GM19043 (cell line): ENCODE results near the gene SOX6.
"Not testable (repeated sequence)": the region's sequence is repeated elsewhere in the genome, so short reads cannot be mapped to it uniquely, and the experiment has no call there.

ENCODE experiments used
- ATAC-seq: cut with Tn5 transposase; IDR thresholded peaks from one replicate; pipeline ENCODE4 v1.9.1; 2021; ENCODE audit warnings: low read depth; ENCODE audit not compliant: unreplicated experiment

SOX6 gene

DNA sequence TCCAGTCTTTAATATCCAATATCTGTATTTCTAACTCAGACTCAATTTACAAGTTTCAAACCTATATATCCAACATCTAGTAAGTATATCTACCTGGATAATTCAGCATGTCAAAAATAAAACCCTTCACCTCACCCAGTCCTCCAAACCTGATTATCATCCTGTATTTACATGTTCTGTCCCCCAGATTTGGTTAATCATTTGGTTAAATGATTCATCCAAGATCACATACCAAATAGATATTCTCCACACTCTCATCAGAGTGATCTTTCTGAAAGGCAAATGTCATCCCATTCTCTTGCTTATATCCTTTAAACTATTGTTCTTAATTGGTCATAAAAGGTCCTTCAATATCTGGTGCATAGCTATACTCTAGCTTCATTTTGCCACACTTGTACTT is 199.0 kb downstream of the SOX6 start:
- no peak for ATAC-seq

DNA sequence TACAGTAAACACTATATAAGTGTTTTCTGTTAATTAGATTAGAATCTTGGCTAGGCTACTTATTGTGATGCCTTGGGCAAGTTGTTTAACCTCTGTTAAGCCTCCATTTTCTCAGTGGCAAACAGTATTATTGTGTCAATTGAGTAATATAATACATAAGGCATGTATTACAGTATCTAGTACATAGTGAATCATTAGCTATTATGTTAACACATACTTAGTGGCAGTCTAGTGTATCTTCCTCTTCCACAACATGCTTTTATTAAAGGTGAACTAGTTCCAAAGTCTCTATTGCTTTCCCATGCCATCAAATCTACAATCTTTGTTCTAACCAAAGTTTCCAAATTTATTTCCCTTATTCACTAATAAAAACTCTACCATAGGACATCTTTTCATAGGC is 200.9 kb downstream of the SOX6 start:
- no peak for ATAC-seq

DNA sequence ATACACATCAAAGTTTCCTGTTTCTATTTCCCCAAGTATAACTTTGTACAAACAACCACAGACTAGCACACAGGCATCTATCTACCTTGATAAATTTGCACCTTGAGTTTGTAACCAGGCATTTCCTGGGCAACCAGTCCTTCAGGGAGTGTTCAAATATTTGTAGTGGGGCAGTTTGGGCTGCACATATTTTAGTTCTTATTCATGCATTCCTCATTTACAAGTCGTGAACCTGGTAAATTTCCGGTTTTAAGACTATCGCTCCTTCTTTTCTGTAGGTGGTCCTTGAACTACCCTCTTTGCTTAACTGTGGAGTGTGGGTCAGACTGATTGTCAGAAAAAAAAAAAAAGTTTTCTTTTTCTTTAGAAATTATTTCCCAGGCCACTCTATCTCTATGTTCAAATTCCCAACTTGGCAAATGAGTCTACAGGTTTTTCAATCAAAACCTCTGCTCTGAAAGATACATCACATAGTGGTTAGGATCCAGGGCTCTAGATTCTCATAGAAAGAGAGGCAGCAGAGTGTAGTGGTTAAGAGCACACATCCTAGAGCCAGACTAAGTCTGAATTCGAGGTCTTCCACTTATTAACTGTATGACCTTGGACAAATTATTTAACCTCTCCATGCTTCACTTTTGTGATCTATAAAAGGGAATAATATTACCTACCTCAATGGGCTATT is 201.5 kb downstream of the SOX6 start:
- ATAC-seq: no peak

GRCh38 chr11:16153951-16154350 is 202.4 kb downstream of the SOX6 start:
- ATAC-seq: no peak

DNA sequence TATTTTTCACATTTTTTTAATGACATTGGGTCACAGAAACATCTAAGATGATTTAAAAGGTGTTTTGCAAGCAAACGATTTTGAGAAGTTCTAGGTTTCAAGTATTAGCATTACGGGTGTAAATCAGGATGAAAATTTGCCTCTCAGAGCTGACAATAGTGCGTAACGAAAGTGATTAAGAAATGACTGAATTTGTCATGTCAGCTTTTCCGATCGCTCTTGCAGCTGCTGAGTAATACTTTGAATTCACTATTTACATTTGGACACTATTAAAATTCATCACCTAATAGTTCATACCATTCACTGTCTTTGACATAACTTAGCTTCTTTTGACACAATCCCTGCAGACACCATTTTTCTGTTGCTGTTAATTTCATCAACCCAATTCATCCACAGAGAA is 205.2 kb downstream of the SOX6 start:
- no peak for ATAC-seq

DNA sequence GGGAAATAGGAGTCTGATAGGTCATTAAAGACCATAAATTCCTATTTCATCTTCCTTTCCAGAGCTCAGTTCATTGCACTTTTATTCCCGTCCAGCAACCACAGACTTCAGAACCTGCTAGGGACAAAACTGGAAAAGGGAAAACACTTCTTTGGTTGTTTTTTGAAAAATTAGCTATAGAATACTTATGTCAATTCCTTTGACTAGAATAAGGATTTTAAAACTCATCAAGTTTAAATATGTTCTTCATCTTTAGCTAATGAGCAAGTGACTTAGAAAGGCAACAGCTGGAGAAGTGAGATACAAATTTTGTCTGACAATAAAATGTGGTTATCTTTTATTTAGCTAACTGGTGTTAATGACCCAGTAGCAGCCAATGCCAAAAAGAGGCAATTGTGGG is 206.9 kb downstream of the SOX6 start:
- ATAC-seq: no peak

GRCh38 chr11:16148301-16148931 is 207.9 kb downstream of the SOX6 start:
- ATAC-seq: no peak

DNA sequence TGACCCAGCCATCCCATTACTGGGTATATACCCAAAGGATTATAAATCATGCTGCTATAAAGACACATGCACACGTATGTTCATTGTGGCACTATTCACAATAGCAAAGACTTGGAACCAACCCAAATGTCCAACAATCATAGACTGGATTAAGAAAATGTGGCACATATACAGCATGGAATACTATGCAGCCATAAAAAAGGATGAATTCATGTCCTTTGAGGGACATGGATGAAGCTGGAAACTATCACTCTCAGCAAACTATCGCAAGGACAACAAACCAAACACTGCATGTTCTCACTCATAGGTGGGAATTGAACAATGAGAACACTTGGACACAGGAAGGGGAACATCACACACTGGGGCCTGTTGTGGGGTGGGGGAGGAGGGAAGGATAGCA is 209.4 kb downstream of the SOX6 start:
- not testable (repeated sequence) for ATAC-seq

- not testable (repeated sequence) for ATAC-seq
These were observed 214.7 kb downstream of the SOX6 start for GRCh38 chr11:16141614-16142013.

DNA sequence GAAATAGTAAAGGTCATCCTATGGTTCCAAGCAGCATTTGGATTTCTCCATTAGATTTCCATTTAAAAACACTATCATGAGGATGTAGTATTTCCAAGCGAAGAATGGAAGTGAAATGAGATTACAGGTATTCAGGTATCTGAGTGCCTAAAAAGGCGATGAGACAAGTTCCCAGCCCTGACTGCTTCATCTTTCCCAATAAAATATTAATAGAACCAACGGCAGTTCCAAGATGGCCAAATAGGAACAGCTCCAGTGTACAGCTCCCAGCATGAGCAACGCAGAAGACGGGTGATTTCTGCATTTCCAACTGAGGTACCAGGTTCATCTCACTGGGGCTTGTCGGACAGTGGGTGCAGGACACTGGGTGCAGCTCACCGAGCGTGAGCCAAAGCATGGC is 215.2 kb downstream of the SOX6 start:
- ATAC-seq: not testable (repeated sequence)

DNA sequence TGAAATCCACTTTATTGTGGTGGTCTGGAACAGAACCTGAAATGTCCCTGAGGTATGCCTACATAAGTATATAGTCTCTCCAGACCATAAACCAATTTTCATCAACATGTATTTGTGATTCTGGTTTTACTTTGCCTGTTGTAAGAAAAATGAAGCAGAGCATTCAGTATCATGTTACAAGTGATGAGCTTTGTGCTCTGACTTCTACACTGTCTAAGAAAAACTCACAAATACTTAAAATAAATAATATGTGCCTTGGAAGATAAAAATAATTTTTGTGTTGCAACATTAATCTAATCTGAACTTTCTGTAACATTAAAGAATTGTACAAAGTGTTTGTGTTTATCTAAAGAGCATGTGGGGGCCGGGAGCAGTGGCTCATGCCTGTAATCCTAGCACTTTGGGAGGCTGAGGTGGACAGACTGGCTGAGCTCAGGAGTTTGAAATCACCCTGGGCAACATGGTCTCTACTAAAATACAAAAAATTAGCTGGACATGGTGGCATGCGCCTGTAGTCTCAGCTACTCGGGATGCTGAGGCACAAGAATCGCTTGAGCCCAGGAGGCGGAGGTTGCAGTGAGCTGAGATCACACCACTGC is 219.5 kb downstream of the SOX6 start:
- no peak for ATAC-seq

DNA sequence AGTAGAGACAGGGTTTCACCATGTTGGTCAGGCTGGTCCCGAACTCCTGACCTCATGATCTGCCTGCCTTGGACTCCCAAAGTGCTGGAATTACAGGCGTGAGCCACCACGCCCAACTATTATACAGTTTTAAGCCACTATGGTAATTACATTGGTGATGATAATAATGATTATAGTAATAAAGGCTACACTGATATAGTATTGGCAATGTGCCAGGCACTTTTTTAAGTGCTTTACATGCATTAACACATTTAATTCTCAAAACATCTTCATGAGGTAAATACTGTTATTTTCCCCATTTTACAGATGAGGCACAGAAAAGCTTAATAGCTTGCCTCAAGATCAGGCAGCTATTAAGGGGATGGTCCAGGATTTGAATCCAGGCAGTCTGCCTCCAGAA is 222.5 kb downstream of the SOX6 start:
- ATAC-seq: no peak

- no peak for ATAC-seq
These were observed 228.6 kb downstream of the SOX6 start for GRCh38 chr11:16127732-16128131.

DNA sequence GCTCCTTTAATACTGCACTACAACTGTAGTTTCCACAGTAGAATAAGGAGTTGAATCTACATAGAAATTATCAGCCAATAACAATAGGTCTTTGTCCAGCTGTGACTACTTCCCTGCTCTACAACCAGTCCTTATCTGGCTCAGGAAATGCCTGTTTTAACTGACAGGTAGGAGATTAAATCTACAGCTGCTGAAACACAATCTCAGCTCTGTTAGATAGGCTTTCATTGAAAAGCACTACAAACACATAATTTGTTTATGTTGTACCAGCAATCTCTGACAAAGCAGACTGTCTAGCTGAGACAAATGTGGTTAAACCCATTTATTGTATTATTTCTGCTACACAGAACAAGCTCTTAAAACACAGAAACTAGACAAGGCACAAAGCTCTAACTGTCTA is 230.0 kb downstream of the SOX6 start:
- no peak for ATAC-seq

- no peak for ATAC-seq
These were observed 230.6 kb downstream of the SOX6 start for GRCh38 chr11:16125796-16126195.

DNA sequence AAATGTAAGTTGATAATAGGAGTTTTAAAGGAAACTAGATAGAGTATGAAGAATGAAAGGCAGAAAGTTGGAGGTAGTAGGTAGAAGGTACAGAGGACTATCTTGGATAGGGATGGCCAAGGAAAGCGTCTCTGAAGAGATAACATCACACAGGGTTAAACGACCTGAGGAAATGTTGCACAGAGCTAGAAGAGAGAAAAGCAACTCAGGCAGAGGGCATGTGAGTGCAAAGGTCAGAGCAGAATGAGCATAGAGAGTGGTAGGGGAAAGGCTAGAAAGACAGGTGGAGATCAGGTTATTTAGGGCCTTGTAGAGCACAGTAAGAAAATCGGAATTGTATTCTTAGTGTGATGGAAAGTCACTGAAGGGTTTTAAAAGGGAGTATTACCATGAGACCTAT is 232.0 kb downstream of the SOX6 start:
- no peak for ATAC-seq

DNA sequence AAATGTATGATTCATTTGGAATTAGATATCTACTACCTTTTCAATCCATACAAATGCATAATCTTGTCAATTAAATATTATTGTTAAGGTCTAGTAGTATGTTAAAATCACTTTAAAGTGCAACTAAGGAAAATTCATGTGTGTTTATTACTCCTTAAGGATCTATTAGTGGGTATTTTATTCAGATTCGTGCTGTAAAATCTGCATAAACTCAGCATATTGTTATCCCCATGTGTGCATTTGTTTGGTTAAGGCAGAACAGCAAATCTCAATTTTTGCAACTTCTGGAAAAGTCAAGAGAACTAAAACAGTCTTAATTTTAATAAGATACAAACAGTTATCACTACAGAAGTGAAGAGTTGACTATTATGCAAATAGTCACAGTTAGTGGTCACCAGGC is 234.5 kb downstream of the SOX6 start:
- ATAC-seq: no peak

GRCh38 chr11:16120008-16120407 is 236.3 kb downstream of the SOX6 start:
- ATAC-seq: no peak

GRCh38 chr11:16117989-16118756 is 238.2 kb downstream of the SOX6 start:
- no peak for ATAC-seq

DNA sequence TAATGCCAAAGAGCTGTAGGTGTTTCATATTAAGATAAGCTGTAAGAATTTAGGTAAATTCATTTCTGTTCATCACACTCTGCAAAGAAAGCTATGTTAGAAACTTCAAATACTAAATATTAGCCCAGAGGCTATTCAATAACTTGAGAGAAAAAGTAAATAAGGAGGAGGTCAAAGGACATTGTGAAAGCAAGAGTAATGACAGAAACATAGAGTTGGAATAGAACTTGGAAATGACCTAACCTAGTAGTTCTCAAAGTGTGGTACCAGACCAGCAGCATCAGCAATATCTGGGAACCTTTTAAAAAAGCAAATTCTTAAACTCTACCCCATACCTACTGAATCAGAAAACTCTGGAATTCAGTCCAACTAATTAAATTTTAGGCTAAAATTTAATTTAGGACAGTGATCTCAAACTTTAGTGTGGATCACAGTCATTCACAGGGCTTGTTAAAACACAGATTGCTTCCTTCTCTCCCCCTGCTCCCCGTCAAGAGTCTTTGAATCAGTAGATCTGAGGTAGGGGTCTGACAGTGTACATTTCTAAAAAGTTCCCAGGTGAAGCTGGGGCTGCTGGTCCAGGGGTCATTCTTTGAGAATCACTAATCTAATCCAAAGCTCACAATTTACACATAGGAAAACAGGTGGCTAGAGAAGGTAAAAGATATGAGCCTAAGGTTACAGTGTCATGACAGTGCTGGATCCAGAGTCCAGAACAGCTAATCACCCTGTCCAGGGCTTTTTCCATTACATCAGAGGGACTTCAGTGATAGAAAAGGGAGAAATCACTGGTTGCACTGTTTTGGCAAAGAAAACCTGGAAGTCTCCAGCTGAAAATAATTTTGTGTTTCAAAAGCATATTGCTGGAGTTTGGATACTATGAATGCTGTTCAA is 241.1 kb downstream of the SOX6 start:
- no peak for ATAC-seq
